ENCODE results near the gene MYH7B.

The MYH7B gene

DNA sequence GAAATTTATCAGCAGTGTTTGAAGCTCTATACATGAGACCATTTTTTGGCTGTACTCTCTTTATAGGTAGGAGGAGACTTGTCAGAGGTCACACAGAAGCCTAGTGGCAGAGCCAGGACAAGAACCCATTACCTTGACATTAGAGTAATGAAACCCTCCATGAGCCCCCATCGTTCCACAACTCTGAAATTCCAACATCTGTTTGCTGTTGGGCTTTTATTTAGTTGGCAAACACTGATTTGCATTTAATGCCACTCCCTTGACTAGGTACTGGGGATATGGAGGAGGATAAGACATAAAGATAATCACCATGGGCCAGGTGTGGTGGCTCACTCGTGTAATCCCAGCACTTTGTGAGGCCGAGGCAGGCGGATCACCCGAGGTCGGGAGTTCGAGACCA lies 1.7 kb upstream of the MYH7B start:
- TF ChIP-seq, protein P1, sequence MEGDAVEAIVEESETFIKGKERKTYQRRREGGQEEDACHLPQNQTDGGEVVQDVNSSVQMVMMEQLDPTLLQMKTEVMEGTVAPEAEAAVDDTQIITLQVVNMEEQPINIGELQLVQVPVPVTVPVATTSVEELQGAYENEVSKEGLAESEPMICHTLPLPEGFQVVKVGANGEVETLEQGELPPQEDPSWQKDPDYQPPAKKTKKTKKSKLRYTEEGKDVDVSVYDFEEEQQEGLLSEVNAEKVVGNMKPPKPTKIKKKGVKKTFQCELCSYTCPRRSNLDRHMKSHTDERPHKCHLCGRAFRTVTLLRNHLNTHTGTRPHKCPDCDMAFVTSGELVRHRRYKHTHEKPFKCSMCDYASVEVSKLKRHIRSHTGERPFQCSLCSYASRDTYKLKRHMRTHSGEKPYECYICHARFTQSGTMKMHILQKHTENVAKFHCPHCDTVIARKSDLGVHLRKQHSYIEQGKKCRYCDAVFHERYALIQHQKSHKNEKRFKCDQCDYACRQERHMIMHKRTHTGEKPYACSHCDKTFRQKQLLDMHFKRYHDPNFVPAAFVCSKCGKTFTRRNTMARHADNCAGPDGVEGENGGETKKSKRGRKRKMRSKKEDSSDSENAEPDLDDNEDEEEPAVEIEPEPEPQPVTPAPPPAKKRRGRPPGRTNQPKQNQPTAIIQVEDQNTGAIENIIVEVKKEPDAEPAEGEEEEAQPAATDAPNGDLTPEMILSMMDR (IDR thresholded peaks at IDR 0.05; ENCODE audit: low read depth, low read length), result no peak
- no peaks in the 10 kb centered on the region for H3K9me3 ChIP-seq (ENCODE audit: severe bottlenecking)
- no peak for DNase-seq
- no peak overlapping the region for H3K4me3 ChIP-seq (ENCODE audit: low read depth, low read length)
- no peak overlapping the region for H3K27ac ChIP-seq
- peaks cover 12% of the 10 kb centered on the region for H3K36me3 ChIP-seq
- no peaks in the 10 kb centered on the region for H3K27me3 ChIP-seq (ENCODE audit: insufficient read depth, low read depth, severe bottlenecking)

DNA sequence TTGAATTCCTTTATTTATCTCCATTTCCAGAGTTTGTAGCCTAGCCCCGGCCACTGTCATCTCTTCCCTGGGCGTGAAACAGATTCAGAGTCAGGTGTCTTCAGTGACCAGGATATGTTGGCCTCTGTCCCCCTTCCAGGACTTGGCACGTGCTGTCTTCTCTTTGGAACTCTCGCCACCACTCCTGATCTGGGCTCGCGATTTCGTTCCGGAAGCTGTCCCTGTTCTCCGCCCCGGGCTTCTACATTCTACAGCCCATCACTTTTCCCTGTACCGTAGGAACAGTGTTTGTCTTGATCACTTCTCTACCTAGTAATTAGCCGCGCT lies 801 bp upstream of the MYH7B start:
- DNase-seq, result no peak
- H3K27ac ChIP-seq, result peak overlapping the region; percentile 87
- H3K9me3 ChIP-seq (ENCODE audit: severe bottlenecking), result no peaks in the 10 kb centered on the region
- TF ChIP-seq, protein P1 (IDR thresholded peaks at IDR 0.05; ENCODE audit: low read depth, low read length), result no peak
- H3K36me3 ChIP-seq, result peaks cover 7% of the 10 kb centered on the region
- H3K27me3 ChIP-seq (ENCODE audit: insufficient read depth, low read depth, severe bottlenecking), result no peaks in the 10 kb centered on the region
- peak overlapping the region; percentile 70 for H3K4me3 ChIP-seq (ENCODE audit: low read depth, low read length)

- H3K27me3 ChIP-seq (ENCODE audit: insufficient read depth, low read depth, severe bottlenecking), result no peaks in the 10 kb centered on the region
- H3K9me3 ChIP-seq (ENCODE audit: severe bottlenecking), result no peaks in the 10 kb centered on the region
- DNase-seq, result no peak
- H3K27ac ChIP-seq, result peak overlapping the region; percentile 69
- H3K36me3 ChIP-seq, result no peaks in the 10 kb centered on the region; the same call in 1 of the 2 replicates
- TF ChIP-seq, protein P1 (IDR thresholded peaks at IDR 0.05; ENCODE audit: low read depth, low read length), result no peak
- H3K4me3 ChIP-seq (ENCODE audit: low read depth, low read length), result peak overlapping the region; percentile 70
Observed at GRCh38 chr20:34956041-34956458, 382 bp downstream of the MYH7B start.

- no peaks in the 10 kb centered on the region for H3K36me3 ChIP-seq
- peak; percentile 59 for DNase-seq
- H3K27me3 ChIP-seq (ENCODE audit: insufficient read depth, low read depth, severe bottlenecking), result no peaks in the 10 kb centered on the region
- H3K9me3 ChIP-seq (ENCODE audit: severe bottlenecking), result no peaks in the 10 kb centered on the region
- H3K27ac ChIP-seq, result peak overlapping the region; percentile 69
- TF ChIP-seq, protein P1 (IDR thresholded peaks at IDR 0.05; ENCODE audit: low read depth, low read length), result no peak
- peak overlapping the region; percentile 70 for H3K4me3 ChIP-seq (ENCODE audit: low read depth, low read length)
Observed at GRCh38 chr20:34956751-34957472, 1.2 kb downstream of the MYH7B start.

- Histone ChIP-seq H3K4me3 (ENCODE audit: low read depth, low read length) (no peak overlapping the region), H3K27me3 (ENCODE audit: insufficient read depth, low read depth, severe bottlenecking) (no peaks in the 10 kb centered on the region), H3K36me3 (no peaks in the 10 kb centered on the region), H3K9me3 (ENCODE audit: severe bottlenecking) (no peaks in the 10 kb centered on the region), H3K27ac (no peak overlapping the region)
- TF ChIP-seq, protein P1 (IDR thresholded peaks at IDR 0.05; ENCODE audit: low read depth, low read length), result no peak
- DNase-seq, result no peak
Observed at GRCh38 chr20:34964486-34964885, 8.8 kb downstream of the MYH7B start.

- Histone ChIP-seq H3K36me3 (no peaks in the 10 kb centered on the region), H3K27ac (no peak overlapping the region), H3K9me3 (ENCODE audit: severe bottlenecking) (no peaks in the 10 kb centered on the region), H3K4me3 (ENCODE audit: low read depth, low read length) (no peak overlapping the region), H3K27me3 (ENCODE audit: insufficient read depth, low read depth, severe bottlenecking) (no peaks in the 10 kb centered on the region)
- TF ChIP-seq, protein P1 (IDR thresholded peaks at IDR 0.05; ENCODE audit: low read depth, low read length), result no peak
- no peak for DNase-seq
Observed at GRCh38 chr20:34965051-34965450, 9.4 kb downstream of the MYH7B start.

All from WERI-Rb-1 (cell line).